ENCODE measurements around the gene HKDC1.

DNA sequence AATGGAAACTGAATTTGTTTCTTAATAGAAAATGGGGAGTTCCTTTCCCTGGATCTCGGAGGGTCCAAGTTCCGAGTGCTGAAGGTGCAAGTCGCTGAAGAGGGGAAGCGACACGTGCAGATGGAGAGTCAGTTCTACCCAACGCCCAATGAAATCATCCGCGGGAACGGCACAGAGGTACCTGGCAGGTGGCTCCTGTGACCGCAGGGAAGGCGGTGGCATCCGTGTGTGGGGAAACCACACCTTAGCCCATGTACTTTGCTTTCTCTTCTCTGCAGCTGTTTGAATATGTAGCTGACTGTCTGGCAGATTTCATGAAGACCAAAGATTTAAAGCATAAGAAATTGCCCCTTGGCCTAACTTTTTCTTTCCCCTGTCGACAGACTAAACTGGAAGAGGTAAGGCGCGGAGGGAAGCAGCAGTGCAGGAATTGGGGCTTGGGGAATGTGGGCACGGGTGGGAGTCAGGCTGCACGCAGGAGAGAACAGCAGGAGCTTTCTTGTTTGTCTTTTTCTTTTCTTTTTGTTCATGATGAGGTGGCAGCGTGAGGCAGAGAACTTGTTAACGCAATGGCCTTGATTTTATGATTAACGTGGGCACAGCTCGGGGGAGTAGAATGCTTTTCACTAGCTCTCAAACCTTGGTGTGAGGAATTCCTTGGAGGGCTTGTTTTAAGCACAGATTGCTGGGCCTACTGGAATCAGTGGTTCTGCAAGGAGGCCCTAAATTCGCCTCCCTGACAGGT lies 12.8 kb downstream of the HKDC1 start:
- TF ChIP-seq EZH2 (IDR thresholded peaks at IDR 0.05; ENCODE audit: insufficient read depth, poor library complexity, severe bottlenecking) (no peak), EZH2phosphoT487 (IDR thresholded peaks at IDR 0.05; ENCODE audit: insufficient read depth, low read depth) (no peak)

Measured in GM23248 (cell line).